Measurements from ENCODE around the gene SAMHD1. TPM values are rescaled to one million over a fixed set of nuclear protein-coding genes. Genes with fewer than 3 reads are reported as not detected.

SAMHD1 gene
- total and polyA plus RNA-seq, 9 of the 15 experiments (the other 6 are each of a cell fraction or from before 2014, with no cell fraction given), result 6.8 to 20.4 (median 14.8) TPM

- peak; percentile 53 for TF ChIP-seq DEAF1 (CRISPR knock-in tag; IDR thresholded peaks at IDR 0.05)
- TF ChIP-seq NFRKB (IDR thresholded peaks at IDR 0.05; ENCODE audit: low read depth), result no peak
- 0 out of 2 replicates have a peak, but pooled peaks have one; percentile 14 for TF ChIP-seq KLF16 (IDR thresholded peaks at IDR 0.05)
- TF ChIP-seq SMC3 (conservative IDR thresholded peaks at IDR 0.05; ENCODE audit: insufficient read depth, low read depth, low read length), result peak; percentile 41; the same call in 1 of the 2 replicates
- no peak for TF ChIP-seq ZNF778 (CRISPR knock-in tag; IDR thresholded peaks at IDR 0.05)
- TF ChIP-seq TFE3 (CRISPR knock-in tag; IDR thresholded peaks at IDR 0.05), result no peak
- peak; percentile 30; the same call in 1 of the 2 replicates for TF ChIP-seq GATA2 (CRISPR knock-in tag; IDR thresholded peaks at IDR 0.05)
Observed at GRCh38 chr20:36919715-36920333, 31.7 kb downstream of the SAMHD1 start (continued).

GRCh38 chr20:36917943-36918342, 33.6 kb downstream of the SAMHD1 start:
- Histone ChIP-seq H4K20me1 (replicated peaks; ENCODE audit: control insufficient read depth, insufficient read depth, low read length) (no peaks in the 10 kb centered on the region), H3K79me2 (ENCODE audit: control insufficient read depth, insufficient read depth, low read length) (no peaks in the 10 kb centered on the region), H3K4me3 (no peak overlapping the region), H3K9me3 (replicated peaks; ENCODE audit: control insufficient read depth, insufficient read depth, low read depth, low read length) (no peaks in the 10 kb centered on the region), H3K36me3 (ENCODE audit: control insufficient read depth, insufficient read depth, low read length) (peaks cover 6% of the 10 kb centered on the region; the same call in 1 of the 3 replicates), H2AFZ (ENCODE audit: low read depth, low read length) (no peak overlapping the region), H3K4me1 (replicated peaks in 1 of 2; ENCODE audit: control insufficient read depth in 2 of 2, insufficient read depth in 2 of 2, low read length in 2 of 2) (no peaks in the 10 kb centered on the region), H3K9me1 (ENCODE audit: control insufficient read depth, insufficient read depth, low read length) (no peaks in the 10 kb centered on the region), H3K27ac (ENCODE audit: extremely low read depth, low read depth, low read length) (no peak overlapping the region), H3K27me3 (ENCODE audit: control insufficient read depth in 2 of 2, insufficient read depth in 2 of 2, low read length in 2 of 2) (no peaks in the 10 kb centered on the region), H3K9ac (ENCODE audit: insufficient read depth in 1 of 2, low read depth in 2 of 2, low read length in 2 of 2) (no peak overlapping the region), H3K4me2 (ENCODE audit: insufficient read depth, low read length) (no peak overlapping the region)
- ATAC-seq (no peak), DNase-seq (ENCODE audit: extremely low read depth in 1 of 4, low spot score in 3 of 4) (no peak), FAIRE-seq (no peak)
- in situ Hi-C loops (cut with MboI), result no loop called here
- ChIA-PET POLR2A (no interaction called here), CTCF (ENCODE audit: low intra/inter-chr PET ratio) (no interaction called here)
- TF ChIP-seq CEBPB (tag; IDR thresholded peaks at IDR 0.05), result peak; percentile 56; the same call in 1 of the 2 replicates
- TF ChIP-seq L3MBTL2 (IDR thresholded peaks at IDR 0.05), result no peak
- TF ChIP-seq ZNF121 (CRISPR knock-in tag; conservative IDR thresholded peaks at IDR 0.05), result peak; percentile 67
- intact Hi-C loops (cut with micrococcal nuclease), result no loop called here
- BruUV-seq (replicated peaks), result no TSS peak

Data from K562 (cell line).